GM18517 (cell line): Measurements from ENCODE around the gene FAHD1.
"Not testable (repeated sequence)": the region's sequence is repeated elsewhere in the genome, so short reads cannot be mapped to it uniquely, and the experiment has no call there.

ENCODE experiments used
- ATAC-seq: cut with Tn5 transposase; IDR thresholded peaks from one replicate; pipeline ENCODE4 v1.9.1; 2021; ENCODE audit warnings: mild to moderate bottlenecking, moderate library complexity; ENCODE audit not compliant: unreplicated experiment

The FAHD1 gene

GRCh38 chr16:1834096-1834495 lies 7.1 kb downstream of the FAHD1 start:
- no peak for ATAC-seq

DNA sequence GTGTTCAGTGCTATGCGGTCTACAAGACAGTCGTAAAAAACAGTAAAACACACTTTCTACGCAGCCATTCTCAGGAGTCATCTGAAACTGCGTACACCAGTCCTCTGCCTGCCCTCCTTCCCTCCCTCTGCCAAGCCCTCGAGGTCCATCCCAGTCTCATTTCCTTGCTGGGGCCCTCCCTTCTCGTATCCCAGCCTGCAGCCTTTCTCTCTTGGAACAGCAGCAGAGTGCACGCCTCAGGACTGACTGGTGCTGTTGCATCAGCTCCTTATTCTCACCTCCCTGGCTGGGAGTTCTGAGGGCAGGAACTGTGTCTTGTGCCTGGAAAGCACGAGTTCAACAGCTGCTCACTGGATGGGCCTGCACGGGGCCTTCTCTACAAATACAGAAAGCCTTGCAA lies 12.5 kb downstream of the FAHD1 start:
- no peak for ATAC-seq

DNA sequence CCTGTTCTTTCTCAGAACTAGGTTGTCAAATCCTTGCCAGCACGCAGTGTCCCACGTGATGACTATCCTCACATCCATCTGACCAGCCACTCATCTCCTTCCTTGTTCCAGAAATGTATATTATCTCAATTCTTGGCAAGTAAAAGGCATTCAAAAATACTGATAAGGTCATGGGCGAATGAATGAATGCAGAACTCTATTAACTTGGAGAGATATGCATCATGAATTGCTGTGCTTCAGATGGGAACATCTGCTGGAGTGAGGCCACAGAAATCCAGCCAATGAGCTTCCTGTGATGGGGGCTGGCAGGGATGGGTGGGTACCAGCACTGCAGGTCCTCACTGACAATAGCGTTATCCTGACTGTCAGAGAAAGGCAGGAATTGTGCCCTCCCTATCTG lies 19.0 kb downstream of the FAHD1 start:
- no peak for ATAC-seq

GRCh38 chr16:1846416-1846815 lies 19.4 kb downstream of the FAHD1 start:
- no peak for ATAC-seq

DNA sequence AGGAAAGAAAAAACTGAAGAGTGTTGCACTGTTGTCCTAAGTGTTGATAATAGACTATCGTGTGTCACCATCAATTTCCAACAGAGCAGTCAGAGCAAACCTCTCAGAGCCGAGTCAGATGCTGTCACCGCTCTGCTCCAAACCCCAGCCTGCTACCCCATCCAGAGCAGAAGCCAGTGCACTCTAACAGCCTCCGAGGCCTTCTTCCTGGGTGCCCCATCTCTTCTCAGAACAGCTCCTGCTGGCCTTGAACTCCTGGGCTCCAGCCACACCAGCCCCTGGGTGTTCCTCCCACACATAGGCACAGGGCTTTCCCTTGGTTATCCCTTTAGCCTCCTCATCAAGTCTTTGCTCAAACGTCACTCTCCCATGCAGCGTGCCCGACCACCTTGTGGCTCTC lies 24.0 kb downstream of the FAHD1 start:
- ATAC-seq: no peak

- ATAC-seq: no peak
Observed at GRCh38 chr16:1851793-1852192, 24.8 kb downstream of the FAHD1 start.

DNA sequence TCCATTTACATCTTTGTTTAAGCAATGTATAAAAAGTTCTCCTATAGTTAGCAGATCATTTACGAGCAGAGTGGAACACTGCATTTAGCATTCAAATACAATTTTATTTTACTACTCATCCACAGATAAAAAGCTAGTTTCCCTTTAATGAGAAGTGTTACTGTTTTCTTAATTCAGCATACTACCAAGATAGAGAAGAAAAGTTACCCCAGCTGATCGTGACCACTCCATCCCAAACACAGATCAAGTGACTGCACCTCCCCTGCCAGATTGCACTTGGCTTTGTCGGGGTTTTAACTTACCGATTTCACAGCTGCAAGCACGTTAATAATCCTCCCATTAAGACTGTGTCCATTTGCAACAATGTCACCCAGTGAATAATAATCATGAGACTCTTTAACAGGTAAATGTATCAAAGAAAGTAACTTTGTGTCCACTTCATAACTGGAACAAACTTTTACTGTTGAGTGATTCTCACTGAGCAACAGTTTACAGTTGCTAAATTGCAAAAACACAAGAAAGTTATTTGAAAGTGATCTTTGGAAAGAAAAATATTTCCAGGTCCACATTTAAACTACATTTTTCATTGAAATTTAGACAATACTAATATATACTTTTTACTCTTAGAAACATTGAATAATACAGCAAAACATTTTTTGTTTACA lies 30.6 kb downstream of the FAHD1 start:
- ATAC-seq: no peak

- ATAC-seq: no peak
Observed at GRCh38 chr16:1858189-1858865, 31.3 kb downstream of the FAHD1 start.

- no peak for ATAC-seq
Observed at GRCh38 chr16:1859650-1860049, 32.6 kb downstream of the FAHD1 start.

- ATAC-seq: no peak
Observed at GRCh38 chr16:1861730-1862129, 34.7 kb downstream of the FAHD1 start.

DNA sequence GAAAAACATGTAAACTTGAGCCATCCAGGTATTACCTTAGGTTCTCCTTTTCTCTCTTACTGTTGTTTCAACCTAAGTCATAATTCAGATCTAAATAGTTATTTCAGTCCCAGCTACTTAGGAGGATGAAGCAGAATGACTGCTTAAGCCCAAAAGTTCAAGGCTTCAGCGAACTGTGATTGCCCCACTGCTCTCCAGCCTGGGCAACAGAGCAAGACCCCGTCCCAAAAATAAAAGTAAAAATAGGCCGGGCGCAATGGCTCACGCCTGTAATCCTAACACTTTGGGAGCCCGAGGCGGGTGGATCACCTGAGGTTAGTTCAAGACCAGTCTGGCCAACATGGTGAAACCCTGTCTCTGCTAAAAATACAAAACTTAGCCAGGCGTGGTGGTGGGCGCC lies 35.4 kb downstream of the FAHD1 start:
- ATAC-seq: no peak

GRCh38 chr16:1863681-1864460 lies 36.9 kb downstream of the FAHD1 start:
- no peak for ATAC-seq

- no peak for ATAC-seq
Observed at GRCh38 chr16:1865902-1866690, 39.1 kb downstream of the FAHD1 start.

GRCh38 chr16:1870365-1871082 lies 43.5 kb downstream of the FAHD1 start:
- ATAC-seq: no peak

DNA sequence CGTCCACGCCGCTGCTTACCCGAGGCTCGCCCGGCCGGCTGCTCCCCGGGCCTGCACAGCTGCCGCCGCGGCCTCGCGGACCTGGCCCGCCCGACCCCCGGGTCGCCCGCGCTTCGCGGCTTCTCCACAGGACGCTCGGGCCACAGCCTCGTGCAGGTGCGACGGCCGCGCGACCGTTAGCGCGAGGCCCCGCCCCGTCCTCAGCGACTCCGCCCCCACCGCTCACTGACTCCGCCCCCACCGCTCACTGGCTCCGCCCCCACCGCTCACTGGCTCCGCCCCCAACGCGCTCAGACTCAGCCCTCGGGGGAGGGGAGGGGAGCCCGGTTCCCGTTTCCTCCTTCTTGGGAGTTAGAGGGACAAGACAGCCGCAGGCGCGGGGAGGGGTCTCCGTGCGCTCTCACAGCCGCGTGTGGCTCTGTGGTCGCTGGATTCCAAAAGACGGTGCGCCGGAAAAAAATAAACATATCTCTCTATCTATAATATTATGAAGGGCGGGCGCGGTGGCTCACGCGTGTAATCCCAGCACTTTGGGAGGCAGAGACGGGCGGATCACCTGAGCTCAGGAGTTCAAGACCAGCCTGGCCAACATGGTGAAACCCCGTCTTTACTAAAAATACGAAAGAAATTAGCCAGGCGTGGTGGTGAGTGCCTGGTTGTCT lies 45.1 kb downstream of the FAHD1 start, which contains the start of gene MEIOB:
Gene MEIOB, minus strand, starts transcription at position 191 of the 662 bp plus-strand sequence. CDS start 3,989 bp downstream, outside the sequence.
- no peak for ATAC-seq

DNA sequence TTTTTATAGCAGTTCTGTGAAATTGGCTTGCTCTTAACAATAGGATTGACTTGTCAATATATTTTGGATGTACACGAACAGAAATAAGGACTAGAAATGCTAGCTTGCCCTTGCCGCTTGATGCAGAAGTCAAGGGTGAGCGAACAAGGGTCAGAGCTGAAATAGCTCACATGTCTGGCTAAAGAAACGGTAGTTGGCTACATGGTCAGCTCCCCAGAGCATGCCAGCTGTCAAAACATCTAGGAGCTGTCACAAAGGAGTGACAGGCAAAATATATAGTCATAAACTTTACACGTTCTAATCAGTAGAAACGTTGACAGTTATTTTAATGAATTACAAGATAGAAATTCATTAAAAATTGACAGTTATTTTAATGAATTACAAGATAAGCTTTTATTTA lies 47.8 kb downstream of the FAHD1 start:
- no peak for ATAC-seq

DNA sequence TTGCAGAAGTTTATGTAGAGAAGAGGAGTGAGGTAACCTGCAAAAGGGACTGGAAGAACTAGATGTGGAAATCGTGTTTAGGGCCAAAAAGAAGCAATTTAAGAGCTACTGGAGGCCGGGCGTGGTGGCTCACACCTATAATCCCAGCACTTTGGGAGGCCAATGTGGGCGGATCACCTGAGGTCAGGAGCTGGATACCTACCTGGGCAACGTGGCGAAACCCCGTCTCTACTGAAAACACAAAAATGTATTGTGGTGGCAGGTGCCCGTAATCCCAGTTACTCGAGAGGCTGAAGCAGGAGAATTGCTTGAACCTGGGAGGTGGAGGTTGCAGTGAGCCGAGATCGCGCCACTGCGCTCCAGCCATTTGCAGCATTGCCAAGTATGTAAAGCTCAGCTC lies 49.1 kb downstream of the FAHD1 start:
- ATAC-seq: not testable (repeated sequence)

- ATAC-seq: no peak
Observed at GRCh38 chr16:1876468-1876867, 49.5 kb downstream of the FAHD1 start.

DNA sequence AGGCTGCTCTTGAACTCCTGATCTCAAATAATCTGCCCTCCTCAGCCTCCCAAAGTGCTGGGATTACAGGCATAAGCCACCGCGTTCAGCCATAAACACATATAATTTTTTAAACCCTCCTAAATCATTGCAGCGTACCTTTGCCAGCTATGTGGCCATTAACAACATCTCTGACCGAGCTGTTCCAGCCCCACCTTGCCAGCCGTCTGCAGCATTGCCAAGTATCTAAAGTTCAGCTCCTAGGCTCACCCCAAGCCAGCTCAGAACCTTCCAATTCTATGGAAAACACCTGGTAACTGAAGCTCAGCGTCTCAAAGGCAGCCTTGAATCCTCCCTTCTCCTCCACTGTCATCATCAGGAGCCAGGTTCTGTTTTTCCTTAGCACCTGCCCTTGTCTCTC lies 50.1 kb downstream of the FAHD1 start:
- no peak for ATAC-seq

- no peak for ATAC-seq
Observed at GRCh38 chr16:1877804-1878203, 50.8 kb downstream of the FAHD1 start.
